Measurements from ENCODE around the gene PDE10A.

Gene PDE10A

GRCh38 chr6:165701564-165702354, 38.7 kb upstream of the PDE10A start:
- H3K4me3 ChIP-seq (ENCODE audit: low read depth, low read length): no peak overlapping the region
- no peak for DNase-seq (ENCODE audit: low read depth)
- no peak for TF ChIP-seq CTCF (IDR thresholded peaks at IDR 0.05; ENCODE audit: control insufficient read depth, extremely low read depth, insufficient read depth)

- DNase-seq (ENCODE audit: low read depth): no peak
Observed at GRCh38 chr6:165701005-165701404, 38.0 kb upstream of the PDE10A start.

GRCh38 chr6:165698868-165699267, 35.8 kb upstream of the PDE10A start:
- no peak for TF ChIP-seq CTCF (IDR thresholded peaks at IDR 0.05; ENCODE audit: control insufficient read depth, extremely low read depth, insufficient read depth)
- no peak overlapping the region for H3K4me3 ChIP-seq (ENCODE audit: low read depth, low read length)
- no peak for DNase-seq (ENCODE audit: low read depth)

More at GRCh38 chr6:165701005-165701404, 38.0 kb upstream of the PDE10A start:
- H3K4me3 ChIP-seq (ENCODE audit: low read depth, low read length): no peak overlapping the region
- TF ChIP-seq CTCF (IDR thresholded peaks at IDR 0.05; ENCODE audit: control insufficient read depth, extremely low read depth, insufficient read depth): no peak

- no peak for DNase-seq (ENCODE audit: low read depth)
- H3K4me3 ChIP-seq (ENCODE audit: low read depth, low read length): no peak overlapping the region
- TF ChIP-seq CTCF (IDR thresholded peaks at IDR 0.05; ENCODE audit: control insufficient read depth, extremely low read depth, insufficient read depth): no peak
Observed at GRCh38 chr6:165697171-165697570, 34.1 kb upstream of the PDE10A start.

- DNase-seq (ENCODE audit: low read depth): no peak
- H3K4me3 ChIP-seq (ENCODE audit: low read depth, low read length): no peak overlapping the region
- no peak for TF ChIP-seq CTCF (IDR thresholded peaks at IDR 0.05; ENCODE audit: control insufficient read depth, extremely low read depth, insufficient read depth)
Observed at GRCh38 chr6:165695722-165696515, 32.9 kb upstream of the PDE10A start.

GRCh38 chr6:165694296-165694695, 31.3 kb upstream of the PDE10A start:
- DNase-seq (ENCODE audit: low read depth): no peak
- TF ChIP-seq CTCF (IDR thresholded peaks at IDR 0.05; ENCODE audit: control insufficient read depth, extremely low read depth, insufficient read depth): no peak
- H3K4me3 ChIP-seq (ENCODE audit: low read depth, low read length): no peak overlapping the region

Data from LNCaP clone FGC (cell line).